HepG2 (cell line): ENCODE measurements around the gene TRPT1.

Source experiments
- ATF3 ChIP-seq: sonication (generic); formaldehyde crosslinking; IDR thresholded peaks from 2 replicates; pipeline ENCODE4 v1.4.0; 2020; ENCODE audit warnings: missing genetic modification reagents
- CAMTA2 ChIP-seq: sonication (generic); formaldehyde crosslinking; IDR thresholded peaks from 2 replicates; pipeline ENCODE4 v1.4.0; 2020; ENCODE audit warnings: mild to moderate bottlenecking, missing genetic modification reagents, borderline replicate concordance
- CHD4 ChIP-seq: fragments of 200-600 bp; sonication (generic); IDR thresholded peaks from 2 replicates; pipeline ENCODE4 v1.7.0; 2017; ENCODE audit warnings: mild to moderate bottlenecking, low read length, borderline replicate concordance
- CTCF ChIP-seq: sonication (generic); formaldehyde crosslinking; IDR thresholded peaks from 2 replicates; pipeline ENCODE4 v1.5.0; 2020; ENCODE audit warnings: mild to moderate bottlenecking, missing genetic modification reagents, moderate library complexity
- FOXK1 ChIP-seq: sonication (generic); formaldehyde crosslinking; IDR thresholded peaks from 2 replicates; pipeline ENCODE4 v1.4.0; 2020; ENCODE audit warnings: low read depth, missing genetic modification reagents, borderline replicate concordance
- FOXO4 ChIP-seq: sonication (generic); formaldehyde crosslinking; conservative IDR thresholded peaks from 2 replicates; pipeline ENCODE4 v1.8.1; 2023; ENCODE audit warnings: missing genetic modification reagents
- MAX ChIP-seq: IDR thresholded peaks from 2 replicates; pipeline ENCODE4 v1.6.1; 2012; ENCODE audit warnings: inconsistent platforms
- MEF2D ChIP-seq: sonication (generic); formaldehyde crosslinking; IDR thresholded peaks from 2 replicates; pipeline ENCODE4 v1.5.1; 2020; ENCODE audit warnings: mild to moderate bottlenecking, missing genetic modification reagents
- PBX3 ChIP-seq: sonication (generic); formaldehyde crosslinking; IDR thresholded peaks from 2 replicates; pipeline ENCODE4 v1.8.1; 2023; ENCODE audit warnings: missing genetic modification reagents, inconsistent platforms, borderline replicate concordance
- RNF219 ChIP-seq: sonication (generic); formaldehyde crosslinking; IDR thresholded peaks from 2 replicates; pipeline ENCODE4 v1.5.0; 2020; ENCODE audit warnings: mild to moderate bottlenecking, missing genetic modification reagents
- ZBTB49 ChIP-seq: sonication (generic); formaldehyde crosslinking; IDR thresholded peaks from 2 replicates; pipeline ENCODE4 v1.4.0; 2020; ENCODE audit warnings: missing genetic modification reagents, borderline replicate concordance
- ZNF24 ChIP-seq: fragments of 450-650 bp; IDR thresholded peaks from 2 replicates; pipeline ENCODE4 v1.6.1; 2017; ENCODE audit warnings: antibody characterized with exemption, mild to moderate bottlenecking
- ZNF839 ChIP-seq: sonication (generic); formaldehyde crosslinking; IDR thresholded peaks from 2 replicates; pipeline ENCODE4 v1.4.0; 2020; ENCODE audit warnings: missing genetic modification reagents, mild to moderate bottlenecking, borderline replicate concordance
- ZSCAN20 ChIP-seq: sonication (generic); formaldehyde crosslinking; IDR thresholded peaks from 2 replicates; pipeline ENCODE4 v1.4.0; 2020; ENCODE audit warnings: missing genetic modification reagents, mild to moderate bottlenecking, borderline replicate concordance

GRCh38 chr11:64243236-64243854 lies 17.4 kb upstream of the TRPT1 start:
- TF ChIP-seq MAX, result no peak
- TF ChIP-seq CHD4, result no peak
- no peak for TF ChIP-seq ZSCAN20 (CRISPR knock-in tag)
- TF ChIP-seq ATF3 (CRISPR knock-in tag), result no peak
- TF ChIP-seq MEF2D (CRISPR knock-in tag), result no peak
- TF ChIP-seq ZNF839 (CRISPR knock-in tag), result no peak
- TF ChIP-seq ZNF24, result no peak
- no peak for TF ChIP-seq RNF219 (CRISPR knock-in tag)
- TF ChIP-seq FOXO4 (CRISPR knock-in tag), result no peak
- no peak for TF ChIP-seq ZBTB49 (CRISPR knock-in tag)
- TF ChIP-seq CTCF, result no peak
- no peak for TF ChIP-seq FOXK1 (CRISPR knock-in tag)
- TF ChIP-seq PBX3 (CRISPR knock-in tag), result no peak
- no peak for TF ChIP-seq CAMTA2 (CRISPR knock-in tag)
